Fibroblast of skin of scalp (primary cell): ENCODE results near the gene CPS1.

Source experiments
- DNase-seq: peaks from one replicate; pipeline ENCODE4 v3.0.0-alpha.2; 2013

CPS1 gene

DNA sequence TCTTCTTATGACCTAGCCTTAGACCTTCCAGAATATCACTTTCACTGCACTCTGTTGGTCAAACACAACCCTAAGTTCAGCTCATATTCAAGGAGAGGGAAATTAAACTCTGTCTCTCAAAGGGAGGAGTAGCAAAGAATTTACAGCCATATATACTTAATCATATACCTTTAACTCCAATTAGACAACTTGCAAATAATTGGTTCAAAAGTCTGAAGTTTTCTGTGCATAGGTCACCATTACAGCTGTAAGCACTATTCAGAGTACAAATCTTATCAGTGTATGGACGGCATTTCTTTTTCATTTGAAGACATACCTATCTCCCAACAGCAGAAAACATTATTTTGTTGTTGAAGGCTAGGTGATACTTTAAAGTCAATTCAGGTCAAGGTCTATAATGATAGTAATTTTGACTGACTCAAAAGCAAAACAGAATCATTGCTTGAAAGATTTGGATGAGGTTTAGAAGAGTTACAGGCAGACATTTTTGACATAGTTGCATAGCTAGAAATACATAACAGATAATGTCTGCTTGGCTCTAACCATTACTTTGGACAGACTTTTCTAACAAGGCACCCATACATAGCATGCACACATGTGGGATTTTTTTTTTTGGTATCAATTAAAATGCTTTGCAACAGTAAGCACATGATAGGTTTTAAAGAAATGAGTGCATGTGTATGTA lies 131.5 kb downstream of the CPS1 start:
- DNase-seq: no peak

DNA sequence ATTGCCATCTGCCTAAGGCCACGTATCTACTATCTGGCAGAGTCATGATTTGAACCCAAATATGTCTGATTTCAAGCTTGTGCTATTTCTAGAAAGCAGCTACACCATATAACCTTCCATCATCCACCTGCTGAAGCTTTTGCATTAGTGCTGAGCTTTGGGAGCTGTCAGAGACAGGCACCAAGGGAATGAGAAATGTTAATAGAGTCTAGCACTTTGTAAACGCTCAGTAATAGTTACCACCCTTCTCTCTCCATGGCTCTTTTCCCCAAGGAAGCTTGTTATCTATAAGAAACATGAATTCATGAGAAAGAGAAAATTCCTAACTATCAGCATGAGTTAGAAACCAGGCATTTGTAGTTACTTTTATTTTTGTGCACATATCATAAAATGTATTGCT lies 151.5 kb downstream of the CPS1 start:
- DNase-seq: no peak

DNA sequence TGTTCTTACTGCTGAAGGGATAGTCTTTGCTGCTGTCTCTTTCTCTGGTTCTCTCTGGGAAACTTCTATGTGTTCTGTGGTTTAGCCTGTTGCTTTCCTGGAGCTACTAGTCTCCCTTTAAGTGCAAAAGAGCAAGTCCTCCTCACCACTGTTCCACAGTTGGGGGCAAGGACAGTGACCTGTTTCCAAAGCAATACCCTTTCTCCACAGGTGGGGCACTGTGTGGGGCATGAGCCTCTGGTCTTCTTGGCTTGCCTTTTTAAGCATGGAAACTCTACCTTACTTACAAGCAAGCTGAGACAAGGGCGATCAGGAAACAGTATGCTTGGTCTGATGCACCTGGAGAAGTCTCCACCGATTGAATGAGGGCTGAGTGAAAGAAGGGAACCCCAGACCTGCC lies 156.7 kb downstream of the CPS1 start:
- DNase-seq: no peak

DNA sequence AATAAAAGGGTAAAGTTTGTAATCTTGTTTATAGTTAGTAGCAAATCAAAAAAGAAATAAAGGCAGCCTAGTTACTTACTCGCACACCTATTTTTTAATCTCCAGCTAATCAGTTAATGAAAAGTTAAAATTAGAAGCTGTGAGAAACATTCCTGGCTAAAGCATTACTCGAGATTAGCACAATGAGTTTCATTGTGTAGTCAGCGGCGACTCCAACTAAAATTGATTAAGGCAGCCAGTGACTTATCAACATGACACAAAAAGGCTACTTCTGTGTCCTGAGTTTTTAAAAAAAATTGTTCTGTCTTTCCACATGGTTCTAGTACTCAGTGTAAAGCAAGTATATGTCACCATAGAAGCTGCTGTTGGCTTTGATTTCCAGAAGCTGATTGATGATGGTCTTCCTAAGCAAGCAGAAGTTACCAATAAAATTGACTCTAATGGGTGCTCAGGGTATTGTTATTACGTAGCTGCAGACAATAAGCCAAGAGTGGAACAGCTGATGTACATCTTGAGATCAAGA lies 159.2 kb downstream of the CPS1 start:
- DNase-seq: no peak

- no peak for DNase-seq
Observed at GRCh38 chr2:210718503-210718902, 162.1 kb downstream of the CPS1 start.

DNA sequence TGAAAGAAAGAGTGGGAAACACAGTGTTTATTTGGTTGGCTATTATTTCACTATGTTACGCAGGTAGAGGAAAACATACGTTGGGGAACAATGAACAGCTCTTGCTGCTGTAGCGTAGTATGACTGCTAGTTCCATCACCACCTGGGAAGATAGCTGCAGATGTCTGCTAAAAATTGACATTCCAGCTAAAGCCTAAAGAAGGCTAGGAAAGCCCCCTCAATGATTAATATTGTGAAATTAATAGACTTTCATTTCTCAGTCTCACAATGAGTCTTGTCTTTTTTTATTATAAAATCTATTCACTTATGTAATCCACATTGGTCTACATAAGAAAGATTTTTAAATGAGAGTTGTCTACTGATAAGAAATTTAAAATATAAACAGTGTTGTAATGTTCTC lies 165.7 kb downstream of the CPS1 start:
- DNase-seq: no peak

- DNase-seq: no peak
Observed at GRCh38 chr2:210727549-210727948, 171.2 kb downstream of the CPS1 start.
